GM18873 (cell line): ENCODE results near the gene COL5A2.

Experiments used
- ATAC-seq: cut with Tn5 transposase; IDR thresholded peaks from one replicate; pipeline ENCODE4 v1.9.1; 2021; ENCODE audit warnings: mild to moderate bottlenecking, moderate library complexity, moderate number of reproducible peaks; ENCODE audit not compliant: unreplicated experiment, low FRiP score

COL5A2 gene

DNA sequence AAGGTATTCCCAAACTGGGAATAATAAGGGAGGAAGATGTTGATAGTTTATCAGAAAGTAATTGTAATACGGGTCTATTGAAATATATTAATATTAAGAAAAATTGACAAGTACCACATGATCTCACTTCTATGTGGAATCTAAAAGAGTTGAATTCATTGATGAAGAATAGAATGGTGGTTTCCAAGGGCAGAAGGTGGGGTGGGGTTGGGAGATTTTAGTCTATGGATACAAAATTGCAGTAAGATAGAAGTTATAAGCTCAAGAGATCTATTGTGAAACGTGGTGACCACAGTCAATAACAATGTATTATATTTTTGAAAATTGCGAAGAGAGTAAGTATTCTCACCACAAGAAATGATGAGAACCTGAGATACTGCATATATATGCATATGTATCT is 166.5 kb downstream of the COL5A2 start:
- ATAC-seq: no peak

- ATAC-seq: no peak
These were observed 167.2 kb downstream of the COL5A2 start for GRCh38 chr2:189012351-189012750.

- ATAC-seq: no peak
These were observed 169.0 kb downstream of the COL5A2 start for GRCh38 chr2:189010536-189010935.

- no peak for ATAC-seq
These were observed 170.9 kb downstream of the COL5A2 start for GRCh38 chr2:189008555-189009262.

GRCh38 chr2:189002079-189002478 is 177.5 kb downstream of the COL5A2 start:
- ATAC-seq: no peak

GRCh38 chr2:189000221-189000620 is 179.3 kb downstream of the COL5A2 start:
- no peak for ATAC-seq

DNA sequence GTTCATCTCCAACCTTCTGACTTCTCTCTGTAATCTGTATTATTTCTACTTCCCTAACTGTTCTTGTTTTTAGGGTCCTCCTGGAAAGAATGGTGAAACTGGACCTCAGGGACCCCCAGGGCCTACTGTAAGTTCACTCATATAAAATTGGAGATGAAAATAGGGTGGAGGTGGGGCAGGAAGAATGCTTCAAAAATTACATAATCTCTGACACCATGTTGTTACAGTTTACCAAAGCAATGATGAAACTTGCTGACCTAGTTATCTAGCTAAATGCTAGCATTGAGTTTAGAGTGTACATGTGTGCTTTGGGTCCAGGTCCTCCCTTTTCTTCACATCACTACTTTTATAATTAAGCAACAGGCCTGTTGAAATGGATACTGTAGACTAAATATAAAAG is 182.3 kb downstream of the COL5A2 start:
- ATAC-seq: no peak

- ATAC-seq: no peak
These were observed 186.3 kb downstream of the COL5A2 start for GRCh38 chr2:188993247-188993646.

GRCh38 chr2:188986839-188987238 is 192.7 kb downstream of the COL5A2 start:
- no peak for ATAC-seq

- ATAC-seq: no peak
These were observed 194.9 kb downstream of the COL5A2 start for GRCh38 chr2:188984680-188985079.

DNA sequence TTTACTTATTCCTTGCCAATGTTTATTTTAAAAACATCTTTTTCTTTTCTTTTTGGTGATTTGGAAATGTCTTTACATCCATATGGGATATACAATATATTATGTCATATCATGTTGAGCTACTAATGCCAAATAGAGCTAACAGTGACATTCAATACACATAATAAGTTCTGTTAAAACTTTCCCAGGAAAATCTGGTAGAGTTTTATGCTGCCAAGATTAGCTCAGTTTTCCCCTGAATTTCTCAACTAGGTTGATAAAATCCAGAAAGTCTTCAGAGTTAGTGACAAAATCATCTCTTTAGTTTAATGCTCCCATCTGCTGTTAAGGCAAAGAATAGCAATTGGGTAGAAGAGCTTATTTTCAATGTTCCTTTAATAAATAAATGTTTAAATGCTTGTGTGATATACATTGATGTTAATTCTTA is 195.5 kb downstream of the COL5A2 start:
- no peak for ATAC-seq

GRCh38 chr2:188983427-188984064 is 196.0 kb downstream of the COL5A2 start:
- no peak for ATAC-seq
